NCI-H510A treated with DMSO at 0.1 percent for 48 hours (cell line): ENCODE measurements around the gene CNPY1.

Experiments used
- DNase-seq: peaks from one replicate; lab custom pipeline; 2025; lab: John Stamatoyannopoulos, UW

The CNPY1 gene

DNA sequence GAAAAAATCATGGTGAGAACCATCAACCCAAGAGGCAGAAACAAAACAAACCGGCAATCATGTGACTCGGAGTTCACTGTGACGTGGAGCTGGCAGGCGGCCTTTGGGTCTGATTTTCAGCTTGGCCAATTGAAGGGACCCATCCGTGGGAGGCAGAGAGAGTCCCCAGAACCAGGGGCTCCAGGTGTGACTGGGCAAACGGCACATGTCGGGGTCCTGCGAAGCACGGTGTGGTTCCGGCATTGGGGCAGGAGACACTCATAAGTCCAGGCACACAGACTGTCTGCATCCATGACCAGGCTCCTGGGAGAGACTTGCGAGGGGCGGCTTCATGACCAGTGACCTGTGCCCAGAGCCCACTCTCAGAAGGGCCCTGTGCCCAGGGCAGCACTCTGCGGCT lies 12.6 kb upstream of the CNPY1 start:
- no peak for DNase-seq

DNA sequence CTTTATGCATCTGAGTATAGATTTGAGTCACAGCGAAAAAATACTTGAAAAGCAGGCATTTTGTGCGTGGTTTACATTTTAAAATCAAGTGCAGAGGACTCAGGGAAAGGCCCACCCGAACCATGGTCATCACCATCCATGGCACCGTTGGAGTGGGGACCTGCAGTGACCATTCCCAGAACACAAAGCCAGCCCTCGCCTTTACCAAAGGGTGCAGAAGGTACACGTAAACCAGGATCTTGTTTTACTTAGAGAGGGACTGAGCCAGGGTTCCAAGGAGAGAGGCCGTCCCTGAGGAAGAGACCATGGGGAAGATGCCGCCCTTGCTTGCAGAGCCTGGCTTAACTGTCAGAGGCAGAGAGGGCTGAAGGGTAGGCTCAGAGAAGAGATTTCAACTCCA lies 12.0 kb upstream of the CNPY1 start:
- DNase-seq: no peak

DNA sequence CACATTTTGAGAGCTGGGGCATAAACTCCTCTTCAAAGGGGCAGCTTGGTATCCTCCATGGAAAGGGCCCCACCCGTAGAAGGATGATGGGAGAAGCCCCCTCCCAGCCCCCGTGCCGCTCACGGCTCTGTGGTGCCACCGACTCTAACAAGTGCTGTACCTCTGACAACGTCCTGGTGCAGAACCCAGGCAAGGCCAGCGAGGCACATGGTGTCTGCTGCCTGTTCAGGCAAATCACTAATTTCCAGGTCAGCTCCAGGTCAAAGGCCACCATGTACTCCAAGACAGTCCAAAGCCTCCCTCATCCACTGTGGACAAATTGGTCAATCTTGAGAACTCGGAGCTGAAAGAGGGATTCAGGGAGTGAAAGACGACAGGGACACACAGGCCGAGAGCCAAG lies 11.4 kb upstream of the CNPY1 start:
- DNase-seq: no peak

GRCh38 chr7:155556763-155557162 lies 10.4 kb upstream of the CNPY1 start:
- DNase-seq: no peak

DNA sequence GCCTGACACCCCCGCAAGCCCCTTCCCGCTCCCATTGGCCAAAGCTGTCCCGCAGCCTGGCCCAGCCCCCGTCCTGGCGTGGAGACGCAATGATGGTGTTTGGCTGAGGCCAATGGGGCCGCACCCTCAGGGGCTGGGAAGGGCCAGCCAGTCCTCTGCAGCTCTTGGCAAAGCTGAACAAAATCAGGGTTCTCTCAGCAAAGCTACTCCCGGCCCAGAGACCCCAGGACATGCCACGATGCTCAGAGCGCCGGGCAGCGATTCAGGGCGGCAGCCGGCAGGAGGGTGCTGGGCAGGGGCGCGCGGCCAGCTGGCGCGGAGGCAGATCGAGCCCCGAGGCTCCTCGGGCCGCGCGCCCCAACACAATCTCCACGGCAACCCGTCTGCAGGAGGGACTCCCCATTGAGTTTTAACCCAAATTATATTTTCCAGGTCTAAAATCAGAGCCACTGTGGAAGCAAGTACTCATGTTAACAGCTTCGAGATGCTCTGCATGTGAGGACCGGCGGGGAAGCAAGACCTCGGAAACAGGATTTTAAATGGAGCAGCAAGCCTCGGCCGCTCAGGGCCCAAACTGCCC lies 8.8 kb upstream of the CNPY1 start:
- no peak for DNase-seq

DNA sequence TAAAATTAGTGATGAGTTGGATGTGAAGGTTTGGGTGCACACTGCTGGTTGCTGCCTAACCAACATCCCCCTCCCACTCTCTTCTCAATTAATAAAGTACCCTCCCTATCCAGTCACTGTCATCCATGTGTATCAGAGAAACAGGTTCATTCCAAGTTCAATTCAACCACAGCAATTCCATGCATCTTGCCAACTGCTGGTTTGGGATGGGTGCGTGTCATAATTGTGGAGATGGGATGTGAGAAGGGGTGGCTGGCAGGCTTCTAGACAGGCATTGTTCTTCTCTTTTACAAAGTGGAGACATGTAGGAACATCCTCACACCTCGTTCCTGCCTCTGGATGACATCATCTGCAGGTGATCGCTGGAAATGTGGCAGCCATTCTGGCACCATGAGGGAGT lies 7.5 kb upstream of the CNPY1 start:
- no peak for DNase-seq

DNA sequence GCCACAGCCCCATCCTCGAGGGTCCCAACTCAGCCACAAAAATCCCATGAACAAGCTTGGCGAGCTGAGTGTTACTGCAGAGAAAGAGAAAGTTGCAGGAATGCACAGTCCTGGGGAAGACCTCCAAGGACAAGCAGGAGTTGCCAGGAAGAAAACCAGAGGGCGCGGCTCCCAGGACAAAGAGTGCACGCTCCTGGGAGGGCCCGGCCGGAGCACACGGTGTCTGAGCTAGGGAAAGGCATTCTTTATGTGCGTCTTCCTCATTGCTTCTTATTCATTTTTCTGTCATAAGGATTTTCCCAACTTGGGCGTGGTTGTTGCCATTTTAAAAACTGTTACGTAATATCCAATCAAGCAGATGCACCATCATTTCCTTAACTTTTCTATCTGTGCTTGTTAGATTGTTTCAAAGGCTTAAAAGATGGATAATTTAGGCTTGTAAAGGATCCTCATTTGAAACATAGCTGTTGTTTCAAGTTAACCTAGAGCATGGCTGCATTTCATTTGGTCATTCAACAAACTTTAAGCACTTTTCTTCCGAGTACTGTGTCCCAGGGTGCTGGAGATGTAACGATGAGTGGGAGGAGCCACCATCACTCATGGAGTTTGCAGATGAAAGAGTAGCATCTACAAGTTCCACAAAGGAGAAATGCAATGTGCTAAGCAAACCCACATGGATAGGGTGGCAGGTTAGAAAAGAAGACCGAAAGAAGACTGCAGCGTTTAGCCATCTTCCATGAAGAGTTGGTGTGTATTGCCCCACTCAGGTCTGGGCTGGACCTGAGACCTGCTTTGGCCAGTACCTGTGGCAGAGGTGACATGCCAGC lies 5.6 kb upstream of the CNPY1 start:
- no peak for DNase-seq

DNA sequence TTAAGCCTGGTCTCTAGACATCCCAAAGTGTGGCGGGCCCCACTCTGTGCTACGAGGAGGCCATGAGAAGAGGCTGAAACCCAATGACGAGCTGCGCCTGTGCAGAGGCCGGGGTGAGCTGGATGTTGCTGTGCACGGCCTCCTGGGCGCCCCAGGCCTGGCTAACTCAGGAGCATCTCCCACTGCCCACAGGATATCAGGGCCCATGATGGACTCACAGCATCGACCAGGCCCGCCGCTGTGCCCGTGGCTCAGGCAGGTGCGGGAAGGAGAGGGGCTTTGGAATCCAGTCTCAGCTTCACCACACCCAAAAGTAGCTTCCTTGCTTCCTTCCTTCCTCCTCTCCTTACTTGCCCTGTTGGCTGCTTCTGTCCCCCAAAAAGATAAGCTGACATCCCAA lies 4.6 kb upstream of the CNPY1 start:
- no peak for DNase-seq

- no peak for DNase-seq
Observed at GRCh38 chr7:155549226-155549625, 2.9 kb upstream of the CNPY1 start.

GRCh38 chr7:155547161-155547791 lies 917 bp upstream of the CNPY1 start:
- DNase-seq: no peak

DNA sequence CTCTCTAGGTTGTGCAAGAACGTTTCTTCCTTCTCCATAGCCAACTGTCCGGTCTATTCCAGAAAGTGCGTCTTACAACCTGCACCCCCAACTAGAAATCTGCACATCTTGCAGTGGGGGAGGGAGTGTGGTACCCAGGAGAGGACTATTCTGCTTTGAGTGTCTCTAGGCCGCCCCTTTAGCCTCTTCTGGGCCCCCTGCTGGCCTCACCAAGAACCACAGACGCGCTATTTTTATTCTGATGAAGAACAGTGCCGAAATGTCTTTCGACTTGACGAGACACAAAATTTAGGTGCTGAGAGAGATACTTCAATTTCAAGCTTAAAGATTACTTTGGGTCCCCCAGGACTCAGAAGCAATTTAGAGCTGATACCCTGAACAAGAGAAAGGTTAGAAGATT lies 1.0 kb downstream of the CNPY1 start:
- no peak for DNase-seq

GRCh38 chr7:155544485-155544884 lies 1.9 kb downstream of the CNPY1 start:
- no peak for DNase-seq

- DNase-seq: no peak
Observed at GRCh38 chr7:155543926-155544325, 2.4 kb downstream of the CNPY1 start.

GRCh38 chr7:155543011-155543876 lies 3.1 kb downstream of the CNPY1 start:
- no peak for DNase-seq

GRCh38 chr7:155541986-155542675 lies 4.2 kb downstream of the CNPY1 start:
- DNase-seq: no peak

- DNase-seq: no peak
Observed at GRCh38 chr7:155540553-155540952, 5.8 kb downstream of the CNPY1 start.

DNA sequence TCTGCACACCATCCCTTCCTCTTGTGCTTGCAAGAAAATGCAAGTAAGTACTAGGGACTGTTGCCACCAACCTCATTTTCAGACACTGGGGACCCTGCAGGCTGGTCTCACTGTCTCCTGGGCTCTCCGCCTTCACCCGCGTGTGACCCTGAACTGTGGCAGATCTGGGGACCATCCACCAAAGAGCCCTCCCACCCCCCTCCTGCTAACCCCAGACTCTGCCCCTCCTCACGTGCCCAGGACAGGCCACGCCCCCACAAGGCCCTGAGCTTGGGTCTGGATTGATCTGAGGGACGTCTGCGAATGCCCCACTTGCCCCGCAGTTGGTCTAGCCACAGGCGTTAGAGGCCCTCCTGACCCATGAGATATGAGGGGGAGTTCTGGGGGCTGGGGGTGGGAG lies 8.1 kb downstream of the CNPY1 start:
- DNase-seq: no peak

DNA sequence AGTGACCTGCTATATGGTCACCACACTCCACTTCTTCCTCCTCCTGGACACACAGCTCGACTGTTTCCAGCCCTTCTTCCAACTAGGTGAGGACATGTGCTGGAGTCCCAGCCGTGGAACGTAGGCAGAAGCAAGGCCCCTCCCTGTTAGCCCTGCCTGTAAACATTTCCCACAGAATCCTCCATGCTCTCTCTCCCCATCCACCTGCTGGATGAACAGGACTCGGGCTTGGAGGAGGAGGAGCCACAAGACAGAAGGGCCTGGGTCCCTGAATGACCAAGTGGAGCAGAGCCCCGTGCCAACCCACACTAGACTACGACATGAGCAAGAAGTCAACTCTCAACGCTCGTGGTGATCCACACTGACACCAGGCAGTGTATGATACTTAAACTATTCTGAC lies 9.9 kb downstream of the CNPY1 start:
- no peak for DNase-seq

GRCh38 chr7:155534691-155535090 lies 11.7 kb downstream of the CNPY1 start:
- no peak for DNase-seq

- DNase-seq: no peak
Observed at GRCh38 chr7:155533827-155534690, 12.3 kb downstream of the CNPY1 start.
